MM.1S (cell line): ENCODE data around the gene BCAS2.

Experiments
- DNase-seq: peaks from one replicate; pipeline ENCODE4 v3.0.0-alpha.2; 2015
- H2AFZ ChIP-seq: fragments of 300-600 bp; sonication (generic); 2 replicates; pipeline ENCODE4 v1.6.0; 2016; ENCODE audit warnings: antibody characterized with exemption, low read length
- H3F3A ChIP-seq: fragments of 300-600 bp; sonication (generic); 2 replicates; pipeline ENCODE4 v1.6.1; 2016; ENCODE audit warnings: mild to moderate bottlenecking, antibody characterized with exemption, low read length, moderate library complexity, mixed read lengths; ENCODE audit not compliant: insufficient read depth
- H3K27ac ChIP-seq: fragments of 300-600 bp; sonication (generic); 2 replicates; pipeline ENCODE4 v1.5.1; 2016; ENCODE audit warnings: mild to moderate bottlenecking, low read length
- H3K27me3 ChIP-seq: fragments of 300-600 bp; sonication (generic); replicated peaks from 2 replicates; pipeline ENCODE4 v1.6.0; 2016; ENCODE audit warnings: low read length; ENCODE audit not compliant: insufficient read depth
- H3K36me3 ChIP-seq: fragments of 300-600 bp; sonication (generic); replicated peaks from 2 replicates; pipeline ENCODE4 v1.6.1; 2016; ENCODE audit warnings: mild to moderate bottlenecking, low read length, mixed read lengths; ENCODE audit not compliant: insufficient read depth
- H3K4me1 ChIP-seq: fragments of 300-600 bp; sonication (generic); 2 replicates; pipeline ENCODE4 v1.6.1; 2016; ENCODE audit warnings: low read length, mixed read lengths
- H3K4me2 ChIP-seq: fragments of 300-600 bp; sonication (generic); 2 replicates; pipeline ENCODE4 v1.6.0; 2016; ENCODE audit warnings: low read depth, low read length
- H3K4me3 ChIP-seq: fragments of 300-600 bp; sonication (generic); 2 replicates; pipeline ENCODE4 v1.5.1; 2016; ENCODE audit warnings: low read length, mixed read lengths
- H3K79me2 ChIP-seq: fragments of 300-600 bp; sonication (generic); 2 replicates; pipeline ENCODE4 v1.6.1; 2016; ENCODE audit warnings: mixed run types, low read length, mixed read lengths
- H3K9ac ChIP-seq: fragments of 300-600 bp; sonication (generic); 2 replicates; pipeline ENCODE4 v1.6.1; 2016; ENCODE audit warnings: low read length, mixed read lengths
- H3K9me2 ChIP-seq: fragments of 300-600 bp; sonication (generic); replicated peaks from 2 replicates; pipeline ENCODE4 v1.6.1; 2016; ENCODE audit warnings: mild to moderate bottlenecking, low read length, mixed read lengths; ENCODE audit not compliant: insufficient read depth
- H3K9me3 ChIP-seq: fragments of 300-600 bp; sonication (generic); replicated peaks from 2 replicates; pipeline ENCODE4 v1.6.1; 2016; ENCODE audit warnings: mild to moderate bottlenecking, low read length, mixed read lengths; ENCODE audit not compliant: insufficient read depth
- H4K20me1 ChIP-seq: fragments of 300-600 bp; sonication (generic); 2 replicates; pipeline ENCODE4 v1.6.1; 2016; ENCODE audit warnings: mild to moderate bottlenecking, low read length, moderate library complexity, mixed read lengths; ENCODE audit not compliant: insufficient read depth
- CTCF ChIP-seq: fragments of 300-600 bp; sonication (generic); IDR thresholded peaks from 2 replicates; pipeline ENCODE4 v1.5.1; 2016; ENCODE audit warnings: antibody characterized with exemption, low read length, mixed read lengths
- EZH2 ChIP-seq: fragments of 300-600 bp; sonication (generic); optimal IDR thresholded peaks from 2 replicates; pipeline ENCODE3; 2017; ENCODE audit warnings: low read depth, mild to moderate bottlenecking, antibody characterized with exemption, low read length, mixed read lengths
- EZH2phosphoT487 ChIP-seq: fragments of 300-600 bp; sonication (generic); IDR thresholded peaks from 2 replicates; pipeline ENCODE4 v1.6.1; 2018; ENCODE audit warnings: antibody characterized with exemption, low read length

BCAS2 gene

GRCh38 chr1:114535401-114535800, 46.0 kb downstream of the BCAS2 start:
- no peak for DNase-seq
- Histone ChIP-seq H3K4me2 (no peak overlapping the region), H3K27me3 (no peaks in the 10 kb centered on the region), H3K9ac (no peak overlapping the region), H3K9me3 (no peaks in the 10 kb centered on the region), H3K4me3 (no peak overlapping the region), H3K27ac (no peak overlapping the region), H3K4me1 (no peaks in the 10 kb centered on the region), H3K36me3 (no peaks in the 10 kb centered on the region), H3K79me2 (no peaks in the 10 kb centered on the region), H3F3A (no peaks in the 10 kb centered on the region), H4K20me1 (no peaks in the 10 kb centered on the region), H2AFZ (no peak overlapping the region), H3K9me2 (no peaks in the 10 kb centered on the region)
- TF ChIP-seq CTCF = no peak
- no peak for TF ChIP-seq EZH2phosphoT487
- no peak for TF ChIP-seq EZH2

GRCh38 chr1:114531094-114531493, 50.3 kb downstream of the BCAS2 start:
- DNase-seq = no peak
- Histone ChIP-seq H3K9me3 (no peaks in the 10 kb centered on the region), H4K20me1 (no peaks in the 10 kb centered on the region), H3K27ac (no peak overlapping the region), H3K36me3 (no peaks in the 10 kb centered on the region), H3K4me1 (no peaks in the 10 kb centered on the region), H3K9ac (no peak overlapping the region), H3F3A (no peaks in the 10 kb centered on the region), H2AFZ (no peak overlapping the region), H3K9me2 (no peaks in the 10 kb centered on the region), H3K4me3 (no peak overlapping the region), H3K79me2 (no peaks in the 10 kb centered on the region), H3K27me3 (no peaks in the 10 kb centered on the region), H3K4me2 (no peak overlapping the region)
- TF ChIP-seq EZH2phosphoT487 = no peak
- no peak for TF ChIP-seq EZH2
- no peak for TF ChIP-seq CTCF

GRCh38 chr1:114530224-114530623, 51.2 kb downstream of the BCAS2 start:
- Histone ChIP-seq H3K4me1 (no peaks in the 10 kb centered on the region), H3K79me2 (no peaks in the 10 kb centered on the region), H3K4me2 (no peak overlapping the region), H2AFZ (no peak overlapping the region), H3K27me3 (no peaks in the 10 kb centered on the region), H3K4me3 (no peak overlapping the region), H3F3A (no peaks in the 10 kb centered on the region), H3K9me2 (no peaks in the 10 kb centered on the region), H4K20me1 (no peaks in the 10 kb centered on the region), H3K36me3 (no peaks in the 10 kb centered on the region), H3K27ac (no peak overlapping the region), H3K9ac (no peak overlapping the region), H3K9me3 (no peaks in the 10 kb centered on the region)
- no peak for DNase-seq
- TF ChIP-seq EZH2phosphoT487 (no peak), CTCF (no peak), EZH2 (no peak)
